ENCODE measurements around the gene ATF6B. TPM values are rescaled to one million over a fixed set of nuclear protein-coding genes. Genes with fewer than 3 reads are reported as not detected.

Gene ATF6B
- total and polyA plus RNA-seq, 3 experiments from 2014 or later, result 20.7 to 74.4 (median 72.5) TPM

DNA sequence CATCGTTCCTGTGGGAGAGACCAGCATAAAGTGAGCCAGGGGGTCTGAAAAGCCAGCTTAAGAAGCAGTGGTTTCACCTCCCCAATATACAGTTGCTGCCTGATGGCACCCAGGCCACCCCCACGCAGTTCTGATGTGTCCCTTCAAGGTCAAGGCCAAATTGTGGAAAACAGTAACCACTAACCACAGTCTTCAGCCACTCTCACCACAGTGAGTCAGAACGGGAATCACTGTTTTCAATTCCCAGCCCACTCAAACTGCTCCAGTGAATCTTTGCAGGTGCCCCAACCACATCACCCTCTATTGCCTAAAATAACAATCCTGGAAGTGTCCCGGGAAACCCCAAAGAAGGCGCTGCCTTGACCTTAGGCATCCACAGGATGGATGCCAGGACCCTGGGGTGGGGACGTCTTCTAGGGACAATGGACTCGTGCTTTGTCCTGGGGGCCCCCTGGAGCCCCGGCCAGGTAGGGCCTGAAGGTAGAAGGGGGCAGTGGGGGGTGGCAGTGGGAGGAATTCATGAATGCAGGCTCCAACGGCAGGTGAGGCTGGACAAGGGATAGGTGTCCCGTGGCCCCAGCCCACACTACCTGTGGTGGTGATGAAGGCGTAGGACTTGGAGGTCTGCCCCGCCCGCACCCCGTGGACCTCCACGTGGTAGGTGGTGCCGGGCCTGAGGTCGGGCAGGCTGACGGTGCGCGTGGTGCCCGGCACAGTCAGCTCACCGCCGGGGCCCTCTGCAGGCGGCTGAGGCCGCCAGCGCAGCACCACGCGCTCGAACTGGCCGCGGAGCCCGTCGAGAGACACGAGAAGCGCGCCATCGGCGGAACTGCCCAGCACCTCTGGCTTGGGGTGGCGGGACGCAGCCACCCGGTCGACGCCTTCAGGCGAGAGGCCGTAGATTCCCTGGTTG lies 41.1 kb downstream of the ATF6B start:
- H3K4me1 ChIP-seq (ENCODE audit: insufficient read depth, low read length), result no peaks in the 10 kb centered on the region
- peaks cover 19 to 41% of the 10 kb centered on the region in 2 donors for H3K27me3 Mint-ChIP-seq
- DNase-seq, result no peak

DNA sequence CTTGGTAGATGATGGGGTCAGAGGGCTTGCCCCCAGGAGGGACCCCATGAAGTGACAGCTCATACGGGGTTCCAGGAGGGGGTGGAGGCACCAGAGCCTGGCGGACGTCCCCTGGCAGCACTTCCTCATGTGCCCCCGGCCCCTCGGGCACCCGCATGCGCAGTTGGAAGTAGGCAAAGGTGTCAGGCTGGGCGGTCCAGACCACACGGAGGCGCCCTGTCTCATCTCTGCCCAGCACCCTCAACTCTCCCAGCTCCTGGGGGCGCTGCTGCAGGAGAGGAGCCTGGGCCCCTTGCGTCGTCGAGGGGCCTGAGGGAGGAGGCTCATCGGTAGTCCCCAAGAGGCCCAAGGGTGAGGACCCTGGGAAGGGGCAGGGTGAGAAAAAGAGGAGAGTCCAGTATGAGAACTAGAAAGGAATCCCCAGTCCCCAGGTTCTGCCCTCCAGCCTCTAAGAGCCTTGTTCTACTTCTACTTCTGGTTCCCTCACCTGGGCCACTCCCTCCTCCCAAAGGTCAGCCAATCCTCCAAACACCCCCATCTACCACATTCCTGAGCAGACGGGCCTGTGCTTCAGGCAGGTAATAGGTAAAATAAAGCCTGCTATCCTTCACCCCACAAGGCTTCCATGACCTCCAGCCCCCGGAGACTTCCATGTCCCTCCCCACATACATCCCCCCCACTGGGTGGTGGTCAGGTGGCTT lies 42.1 kb downstream of the ATF6B start:
- peak overlapping the region in 2 of 7 donors; percentile 6 to 40 for H3K4me3 Mint-ChIP-seq
- CTCF ChIA-PET, result interaction anchor here (1.0 to 1.7 kb wide), 2 partner anchors 9 to 66 kb away, joined by 3 to 4 read pairs; partner anchors contain the start of gene PRRT1
- peaks cover 18 to 41% of the 10 kb centered on the region in 2 donors for H3K27me3 Mint-ChIP-seq

More for the DNA sequence above, 41.1 kb downstream of the ATF6B start:
- Histone ChIP-seq H3K9me3 (ENCODE audit: low read length) (no peaks in the 10 kb centered on the region), H3K4me3 (ENCODE audit: low read length) (no peak overlapping the region), H3K27ac (ENCODE audit: low read depth, low read length) (no peak overlapping the region), H3K36me3 (ENCODE audit: insufficient read depth, low read length) (no peaks in the 10 kb centered on the region), H3K27me3 (ENCODE audit: insufficient read depth, low read length, poor library complexity, severe bottlenecking) (no peaks in the 10 kb centered on the region)
- Mint-ChIP-seq H3K36me3 (peaks cover 0 to 5% (median 0%) of the 10 kb centered on the region in 3 donors), H3K27ac (no peak overlapping the region), H3K4me1 (peaks cover 0 to 6% (median 0%) of the 10 kb centered on the region in 3 donors), H3K4me3 (peak overlapping the region in 5 of 7 donors; percentile 15 to 82 (median 24)), H3K9me3 (no peaks in the 10 kb centered on the region)
- CTCF ChIA-PET, result interaction anchor here (0.9 to 1.2 kb wide), 2 partner anchors 159 to 699 kb away, joined by 3 to 4 read pairs; no protein-coding TSS in a partner anchor
- POLR2A ChIA-PET, result no interaction called here

GRCh38 chr6:32084780-32085179 lies 43.3 kb downstream of the ATF6B start:
- DNase-seq, result no peak
- H3K27ac ChIP-seq (ENCODE audit: low read depth, low read length), result no peak overlapping the region
- Mint-ChIP-seq H3K4me1 (peaks cover 0 to 6% (median 0%) of the 10 kb centered on the region in 3 donors), H3K9me3 (no peaks in the 10 kb centered on the region), H3K27ac (no peak overlapping the region), H3K4me3 (no peak overlapping the region), H3K27me3 (peaks cover 18 to 46% of the 10 kb centered on the region in 2 donors), H3K36me3 (peaks cover 0 to 5% (median 0%) of the 10 kb centered on the region in 3 donors)
- H3K36me3 ChIP-seq (ENCODE audit: insufficient read depth, low read length), result no peaks in the 10 kb centered on the region
- H3K27me3 ChIP-seq (ENCODE audit: insufficient read depth, low read length, poor library complexity, severe bottlenecking), result no peaks in the 10 kb centered on the region
- ChIA-PET POLR2A (no interaction called here), CTCF (interaction anchor here (1.7 kb wide), 1 partner anchor 10 kb away, joined by 4 read pairs; no protein-coding TSS in a partner anchor)
- H3K4me1 ChIP-seq (ENCODE audit: insufficient read depth, low read length), result no peaks in the 10 kb centered on the region
- no peak overlapping the region for H3K4me3 ChIP-seq (ENCODE audit: low read length)
- no peaks in the 10 kb centered on the region for H3K9me3 ChIP-seq (ENCODE audit: low read length)

More for the DNA sequence above, 42.1 kb downstream of the ATF6B start:
- no peak overlapping the region for H3K4me3 ChIP-seq (ENCODE audit: low read length)
- no peak overlapping the region for H3K27ac ChIP-seq (ENCODE audit: low read depth, low read length)
- peaks cover 0 to 6% (median 0%) of the 10 kb centered on the region in 3 donors for H3K4me1 Mint-ChIP-seq
- H3K27me3 ChIP-seq (ENCODE audit: insufficient read depth, low read length, poor library complexity, severe bottlenecking), result no peaks in the 10 kb centered on the region
- H3K4me1 ChIP-seq (ENCODE audit: insufficient read depth, low read length), result no peaks in the 10 kb centered on the region
- peaks cover 0 to 5% (median 0%) of the 10 kb centered on the region in 3 donors for H3K36me3 Mint-ChIP-seq
- H3K27ac Mint-ChIP-seq, result no peak overlapping the region
- H3K36me3 ChIP-seq (ENCODE audit: insufficient read depth, low read length), result no peaks in the 10 kb centered on the region
- DNase-seq, result no peak
- POLR2A ChIA-PET, result no interaction called here
- no peaks in the 10 kb centered on the region for H3K9me3 ChIP-seq (ENCODE audit: low read length)
- H3K9me3 Mint-ChIP-seq, result no peaks in the 10 kb centered on the region

DNA sequence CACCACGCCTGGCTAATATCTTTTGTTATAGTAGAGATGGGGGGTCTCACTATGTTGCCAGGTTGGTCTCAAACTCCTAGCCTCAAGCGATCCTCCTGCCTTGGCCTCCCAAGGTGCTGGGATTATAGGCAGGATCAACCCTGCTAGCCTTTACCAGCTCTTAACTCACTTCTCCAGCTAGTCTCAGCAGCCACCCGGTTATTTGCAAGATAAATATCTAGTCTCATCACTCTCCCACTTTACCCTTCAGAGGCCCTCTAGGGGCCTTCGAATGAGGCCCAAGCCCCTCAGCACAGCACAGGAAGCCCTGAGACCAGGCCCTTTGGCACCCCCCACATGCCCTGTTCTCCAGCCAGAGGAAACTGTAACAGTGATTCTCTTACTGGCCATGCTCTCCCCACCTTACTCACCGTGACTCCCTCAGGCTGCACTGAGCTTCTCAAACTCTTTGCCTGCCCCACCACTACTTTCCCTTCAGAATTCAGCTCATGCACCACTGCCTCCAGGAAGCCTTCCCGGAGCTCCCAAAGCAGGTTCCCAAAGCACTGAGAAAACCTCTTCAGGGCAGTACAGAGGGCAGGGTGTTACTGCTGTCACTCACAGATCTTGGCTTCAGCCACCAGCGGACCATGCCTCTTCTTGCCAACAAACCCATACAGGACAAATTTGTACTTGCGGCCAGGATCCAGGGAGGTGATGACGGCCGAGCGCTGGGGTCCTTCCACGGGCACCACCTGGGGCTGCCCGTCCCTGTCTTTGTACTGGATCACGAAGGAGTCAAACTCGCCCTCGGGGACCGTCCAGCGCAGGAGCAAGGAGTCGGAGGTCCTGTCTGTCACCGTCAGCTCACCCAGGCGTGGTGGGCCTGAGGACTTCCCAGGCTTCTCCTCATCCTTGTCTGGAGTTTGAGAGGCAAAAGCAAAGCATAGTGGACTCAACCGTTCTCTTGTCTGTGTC lies 44.0 kb downstream of the ATF6B start:
- CTCF ChIA-PET, result interaction anchor here (1.7 kb wide), 1 partner anchor 11 kb away, joined by 4 read pairs; no protein-coding TSS in a partner anchor
- DNase-seq, result no peak
- H3K36me3 Mint-ChIP-seq, result peaks cover 0 to 5% (median 0%) of the 10 kb centered on the region in 3 donors
- POLR2A ChIA-PET, result no interaction called here
- H3K4me3 Mint-ChIP-seq, result no peak overlapping the region
- H3K27me3 ChIP-seq (ENCODE audit: insufficient read depth, low read length, poor library complexity, severe bottlenecking), result no peaks in the 10 kb centered on the region
- H3K4me3 ChIP-seq (ENCODE audit: low read length), result no peak overlapping the region
- H3K4me1 Mint-ChIP-seq, result peaks cover 0 to 6% (median 0%) of the 10 kb centered on the region in 3 donors
- no peaks in the 10 kb centered on the region for H3K4me1 ChIP-seq (ENCODE audit: insufficient read depth, low read length)
- H3K9me3 ChIP-seq (ENCODE audit: low read length), result no peaks in the 10 kb centered on the region
- H3K36me3 ChIP-seq (ENCODE audit: insufficient read depth, low read length), result no peaks in the 10 kb centered on the region
- peak overlapping the region in 1 of 8 donors; percentile 41 for H3K27ac Mint-ChIP-seq
- H3K9me3 Mint-ChIP-seq, result no peaks in the 10 kb centered on the region
- H3K27ac ChIP-seq (ENCODE audit: low read depth, low read length), result no peak overlapping the region
- peaks cover 18 to 43% of the 10 kb centered on the region in 2 donors for H3K27me3 Mint-ChIP-seq

GRCh38 chr6:32082935-32083334 lies 45.1 kb downstream of the ATF6B start:
- Histone ChIP-seq H3K9me3 (ENCODE audit: low read length) (no peaks in the 10 kb centered on the region), H3K4me1 (ENCODE audit: insufficient read depth, low read length) (no peaks in the 10 kb centered on the region), H3K27ac (ENCODE audit: low read depth, low read length) (no peak overlapping the region), H3K4me3 (ENCODE audit: low read length) (no peak overlapping the region), H3K36me3 (ENCODE audit: insufficient read depth, low read length) (no peaks in the 10 kb centered on the region), H3K27me3 (ENCODE audit: insufficient read depth, low read length, poor library complexity, severe bottlenecking) (no peaks in the 10 kb centered on the region)
- H3K36me3 Mint-ChIP-seq, result peaks cover 0 to 5% (median 0%) of the 10 kb centered on the region in 3 donors
- no peak for DNase-seq
- no peak overlapping the region for H3K4me3 Mint-ChIP-seq
- H3K27ac Mint-ChIP-seq, result peak overlapping the region in 2 of 8 donors; percentile 40 to 93
- peaks cover 0 to 6% (median 0%) of the 10 kb centered on the region in 3 donors for H3K4me1 Mint-ChIP-seq
- H3K9me3 Mint-ChIP-seq, result no peaks in the 10 kb centered on the region
- ChIA-PET CTCF (no interaction called here), POLR2A (interaction anchor here (0.5 kb wide), 1 partner anchor 56 kb away, joined by 5 read pairs; no protein-coding TSS in a partner anchor)
- peaks cover 18 to 43% of the 10 kb centered on the region in 2 donors for H3K27me3 Mint-ChIP-seq

- ChIA-PET POLR2A (interaction anchor here (0.5 kb wide), 1 partner anchor 273 kb away, joined by 3 read pairs; no protein-coding TSS in a partner anchor), CTCF (no interaction called here)
- Mint-ChIP-seq H3K27me3 (peaks cover 18 to 43% of the 10 kb centered on the region in 2 donors), H3K4me1 (peaks cover 0 to 6% (median 0%) of the 10 kb centered on the region in 3 donors), H3K36me3 (peaks cover 0 to 5% (median 0%) of the 10 kb centered on the region in 3 donors), H3K4me3 (no peak overlapping the region), H3K9me3 (no peaks in the 10 kb centered on the region), H3K27ac (no peak overlapping the region)
- Histone ChIP-seq H3K9me3 (ENCODE audit: low read length) (no peaks in the 10 kb centered on the region), H3K4me3 (ENCODE audit: low read length) (no peak overlapping the region), H3K4me1 (ENCODE audit: insufficient read depth, low read length) (no peaks in the 10 kb centered on the region), H3K27me3 (ENCODE audit: insufficient read depth, low read length, poor library complexity, severe bottlenecking) (no peaks in the 10 kb centered on the region), H3K36me3 (ENCODE audit: insufficient read depth, low read length) (no peaks in the 10 kb centered on the region), H3K27ac (ENCODE audit: low read depth, low read length) (no peak overlapping the region)
- DNase-seq, result no peak
Observed at GRCh38 chr6:32082478-32082877, 45.6 kb downstream of the ATF6B start.

Data from CD8-positive, alpha-beta memory T cell (primary cell).